ENCODE results near the gene SLC17A9.

Gene SLC17A9

DNA sequence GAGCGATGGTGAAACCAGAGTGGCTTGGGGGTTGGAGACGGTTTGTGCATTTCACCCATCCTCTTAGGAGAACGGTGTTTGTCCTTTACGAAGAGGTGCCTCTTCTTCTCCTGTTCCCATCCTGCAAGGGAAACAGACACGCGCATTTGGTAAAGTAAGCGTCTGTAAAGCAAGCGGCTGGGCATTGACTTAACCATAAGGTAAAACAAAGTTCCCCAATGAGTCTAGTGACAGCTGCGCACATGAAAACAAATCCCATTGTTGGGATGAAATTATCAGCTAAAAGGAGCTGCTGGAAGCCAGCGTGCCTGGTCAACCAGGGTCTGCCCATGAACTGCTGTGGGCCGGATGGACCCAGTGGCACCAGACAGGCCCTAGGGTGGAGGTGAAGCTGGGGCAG is 48.4 kb downstream of the SLC17A9 start:
- no peak overlapping the region for H3K4me3 ChIP-seq (ENCODE audit: low read length)
- TF ChIP-seq, protein P1, sequence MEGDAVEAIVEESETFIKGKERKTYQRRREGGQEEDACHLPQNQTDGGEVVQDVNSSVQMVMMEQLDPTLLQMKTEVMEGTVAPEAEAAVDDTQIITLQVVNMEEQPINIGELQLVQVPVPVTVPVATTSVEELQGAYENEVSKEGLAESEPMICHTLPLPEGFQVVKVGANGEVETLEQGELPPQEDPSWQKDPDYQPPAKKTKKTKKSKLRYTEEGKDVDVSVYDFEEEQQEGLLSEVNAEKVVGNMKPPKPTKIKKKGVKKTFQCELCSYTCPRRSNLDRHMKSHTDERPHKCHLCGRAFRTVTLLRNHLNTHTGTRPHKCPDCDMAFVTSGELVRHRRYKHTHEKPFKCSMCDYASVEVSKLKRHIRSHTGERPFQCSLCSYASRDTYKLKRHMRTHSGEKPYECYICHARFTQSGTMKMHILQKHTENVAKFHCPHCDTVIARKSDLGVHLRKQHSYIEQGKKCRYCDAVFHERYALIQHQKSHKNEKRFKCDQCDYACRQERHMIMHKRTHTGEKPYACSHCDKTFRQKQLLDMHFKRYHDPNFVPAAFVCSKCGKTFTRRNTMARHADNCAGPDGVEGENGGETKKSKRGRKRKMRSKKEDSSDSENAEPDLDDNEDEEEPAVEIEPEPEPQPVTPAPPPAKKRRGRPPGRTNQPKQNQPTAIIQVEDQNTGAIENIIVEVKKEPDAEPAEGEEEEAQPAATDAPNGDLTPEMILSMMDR (IDR thresholded peaks at IDR 0.05; ENCODE audit: insufficient read depth, low read depth, low read length, missing control alignments): no peak
- DNase-seq (ENCODE audit: low read depth): no peak

DNA sequence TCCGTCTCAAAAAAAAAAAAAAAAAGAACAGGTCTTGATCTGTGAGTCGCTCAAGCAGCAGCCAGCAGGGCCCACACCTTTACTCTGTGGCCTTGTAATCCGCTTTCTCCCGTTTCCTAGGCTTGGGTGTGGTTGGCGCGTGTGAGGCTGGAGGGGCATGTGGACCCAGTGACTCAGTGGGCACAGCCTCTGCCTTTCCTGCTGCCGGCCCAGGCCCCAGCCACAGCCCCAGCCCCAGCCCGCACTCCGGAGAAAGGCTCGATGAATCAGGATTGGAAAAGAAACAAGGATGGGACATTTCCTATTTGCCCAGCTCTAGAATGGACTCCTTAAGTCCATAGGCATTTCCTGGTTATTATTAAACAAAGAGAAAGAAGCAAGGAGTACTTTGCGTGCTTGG is 50.0 kb downstream of the SLC17A9 start:
- TF ChIP-seq, protein P1 (IDR thresholded peaks at IDR 0.05; ENCODE audit: insufficient read depth, low read depth, low read length, missing control alignments): no peak
- H3K4me3 ChIP-seq (ENCODE audit: low read length): no peak overlapping the region
- DNase-seq (ENCODE audit: low read depth): peak; percentile 47

DNA sequence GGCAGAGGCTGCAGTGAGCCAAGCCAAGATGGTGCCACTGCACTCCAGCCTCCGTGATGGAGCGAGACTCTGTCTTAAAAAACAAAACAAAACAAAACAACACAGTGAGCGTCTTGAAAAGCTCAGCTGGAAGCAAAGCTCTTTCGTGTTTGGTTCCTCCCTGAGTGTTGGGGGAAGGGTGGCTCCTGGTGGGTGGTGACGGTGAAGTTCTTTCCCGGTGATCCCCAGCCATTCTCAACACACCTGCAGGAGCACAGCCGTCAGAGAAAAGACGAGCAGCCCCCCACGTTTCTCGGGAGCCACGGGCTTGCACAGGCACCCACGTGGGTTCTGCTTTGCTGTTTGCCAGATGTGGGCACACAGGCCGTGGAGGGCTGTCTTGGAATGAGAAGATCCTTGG is 51.0 kb downstream of the SLC17A9 start:
- DNase-seq (ENCODE audit: low read depth): no peak
- no peak overlapping the region for H3K4me3 ChIP-seq (ENCODE audit: low read length)
- TF ChIP-seq, protein P1 (IDR thresholded peaks at IDR 0.05; ENCODE audit: insufficient read depth, low read depth, low read length, missing control alignments): no peak

DNA sequence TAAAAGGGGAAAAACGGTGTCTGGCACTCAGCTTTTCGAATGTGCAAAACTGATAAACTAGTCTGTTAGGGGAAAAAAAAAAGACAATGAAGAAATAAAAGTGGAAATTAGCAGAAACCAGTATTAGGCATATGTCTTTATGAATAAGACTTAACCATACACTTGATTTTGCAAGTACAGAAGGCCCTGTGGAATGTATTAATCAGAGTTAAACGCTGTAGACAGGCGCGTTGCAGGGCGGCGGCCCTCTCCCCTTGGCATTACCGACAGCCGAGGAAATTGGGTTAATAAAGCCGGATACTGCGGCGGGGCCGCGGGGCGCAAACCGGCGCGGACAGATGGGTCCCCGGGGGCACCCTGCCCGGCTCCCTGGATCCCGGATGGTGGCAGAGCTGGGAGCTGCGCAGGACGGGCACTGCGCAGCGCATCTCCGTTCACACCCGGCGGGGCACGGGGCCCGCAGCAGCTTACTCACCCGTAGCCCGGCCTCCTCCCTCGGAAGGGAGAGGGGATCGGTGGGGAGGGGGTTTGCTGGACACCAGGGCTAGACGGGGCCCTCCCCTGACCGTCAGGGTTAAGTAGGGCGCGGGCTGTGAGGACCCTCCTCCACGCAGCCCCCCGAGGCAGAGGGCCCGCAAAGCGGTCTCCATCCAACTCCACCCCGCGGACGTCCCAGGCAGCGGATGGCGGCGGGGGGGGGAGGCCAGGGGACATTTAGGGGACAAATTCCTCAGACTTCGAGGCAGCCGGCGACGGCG is 52.3 kb downstream of the SLC17A9 start:
- TF ChIP-seq, protein P1 (IDR thresholded peaks at IDR 0.05; ENCODE audit: insufficient read depth, low read depth, low read length, missing control alignments): no peak
- no peak overlapping the region for H3K4me3 ChIP-seq (ENCODE audit: low read length)
- peak; percentile 43 for DNase-seq (ENCODE audit: low read depth)

DNA sequence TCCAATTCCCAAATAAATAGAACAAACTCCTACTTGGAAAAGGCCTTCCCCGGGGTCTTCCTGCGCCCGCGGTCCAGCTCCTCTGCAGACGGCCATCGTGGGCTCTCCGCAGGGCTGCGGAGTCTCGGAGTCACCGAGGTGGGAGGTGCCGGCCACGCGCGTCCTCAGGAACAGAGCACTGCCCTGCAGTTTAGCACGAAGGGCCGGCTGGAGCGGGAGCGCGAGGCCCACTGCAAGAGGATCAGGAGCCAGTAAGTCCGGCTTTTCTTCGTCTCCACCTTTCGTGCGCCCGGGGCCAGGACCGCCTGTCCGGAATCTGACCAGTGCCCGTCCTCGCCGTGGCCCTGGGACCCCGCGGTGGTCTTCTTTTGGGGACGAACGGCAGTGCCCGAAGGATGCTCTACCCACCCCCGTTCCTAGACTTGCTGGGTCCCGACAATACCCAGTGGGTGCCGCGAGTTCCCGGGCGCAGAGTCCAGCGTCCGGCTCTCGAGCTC is 52.9 kb downstream of the SLC17A9 start:
- TF ChIP-seq, protein P1 (IDR thresholded peaks at IDR 0.05; ENCODE audit: insufficient read depth, low read depth, low read length, missing control alignments): no peak
- DNase-seq (ENCODE audit: low read depth): no peak
- no peak overlapping the region for H3K4me3 ChIP-seq (ENCODE audit: low read length)

DNA sequence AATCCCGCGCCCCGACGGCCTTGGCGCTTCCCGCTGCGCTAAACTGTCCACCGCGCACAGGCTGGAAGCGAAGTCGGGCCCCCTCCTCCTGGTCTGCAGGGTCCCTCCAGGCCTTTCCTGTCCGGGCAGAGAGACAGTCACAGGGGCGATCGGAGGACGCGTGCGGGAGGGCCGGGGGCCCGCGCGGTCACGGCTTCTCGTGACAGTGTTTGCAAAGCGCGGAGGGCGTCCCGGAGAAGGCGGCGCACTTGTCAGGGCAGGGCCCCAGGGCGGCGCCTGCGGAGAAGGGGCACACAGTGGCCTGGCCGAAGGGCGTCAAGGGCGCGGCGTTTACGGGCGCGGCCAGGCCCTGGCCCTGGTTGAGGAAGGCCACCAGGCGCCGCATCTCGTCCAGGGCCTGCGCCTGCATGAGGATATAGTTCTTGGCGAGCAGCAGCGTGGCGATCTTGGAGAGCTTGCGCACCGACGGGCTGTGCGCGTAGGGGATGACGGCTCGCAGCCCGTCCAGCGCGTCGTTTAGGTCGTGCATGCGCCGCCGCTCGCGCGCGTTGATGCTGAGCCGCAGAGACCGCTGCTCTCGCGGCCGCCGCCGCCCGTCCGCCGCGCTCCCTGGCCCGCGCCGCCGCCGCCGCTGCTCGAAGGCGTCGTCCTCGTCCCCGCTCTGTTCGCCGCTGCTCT is 53.5 kb downstream of the SLC17A9 start:
- DNase-seq (ENCODE audit: low read depth): peak; percentile 25
- TF ChIP-seq, protein P1 (IDR thresholded peaks at IDR 0.05; ENCODE audit: insufficient read depth, low read depth, low read length, missing control alignments): no peak
- no peak overlapping the region for H3K4me3 ChIP-seq (ENCODE audit: low read length)
